Glomerular visceral epithelial cell (primary cell): ENCODE results near the gene TAF15.

Experiments
- DNase-seq: peaks from one replicate; pipeline ENCODE4 v3.0.0-alpha.2; 2016; ENCODE audit errors: extremely low spot score

Gene TAF15

GRCh38 chr17:35872196-35872980, 63.1 kb downstream of the TAF15 start:
- no peak for DNase-seq

- no peak for DNase-seq
Observed at GRCh38 chr17:35875072-35875799, 66.0 kb downstream of the TAF15 start.

- DNase-seq = no peak
Observed at GRCh38 chr17:35875800-35876139, 66.5 kb downstream of the TAF15 start.

GRCh38 chr17:35876534-35876933, 67.2 kb downstream of the TAF15 start:
- DNase-seq = no peak

- no peak for DNase-seq
Observed at GRCh38 chr17:35877345-35878029, 68.2 kb downstream of the TAF15 start.

GRCh38 chr17:35878361-35878760, 69.1 kb downstream of the TAF15 start:
- no peak for DNase-seq

GRCh38 chr17:35879773-35880654, 70.7 kb downstream of the TAF15 start, which contains the start of gene CCL5:
Gene CCL5, minus strand, starts transcription at chr17:35880360.
- DNase-seq = no peak

- no peak for DNase-seq
Observed at GRCh38 chr17:35889241-35889640, 80.0 kb downstream of the TAF15 start.

GRCh38 chr17:35889818-35890773, 80.8 kb downstream of the TAF15 start:
- peak; percentile 59 for DNase-seq

- DNase-seq = no peak
Observed at GRCh38 chr17:35890774-35891155, 81.5 kb downstream of the TAF15 start.

GRCh38 chr17:35891269-35891668, 82.0 kb downstream of the TAF15 start:
- DNase-seq = no peak

- peak; percentile 52 for DNase-seq
Observed at GRCh38 chr17:35892091-35893035, 83.1 kb downstream of the TAF15 start.

- peak; percentile 55 for DNase-seq
Observed at GRCh38 chr17:35893751-35894150, 84.5 kb downstream of the TAF15 start.

- DNase-seq = no peak
Observed at GRCh38 chr17:35894206-35894605, 84.9 kb downstream of the TAF15 start.

GRCh38 chr17:35895636-35896587, 86.6 kb downstream of the TAF15 start:
- DNase-seq = no peak
